GM12878 (cell line): ENCODE results near the gene BNIPL.

Experiments
- CBFB ChIP-seq: IDR thresholded peaks from 2 replicates; pipeline ENCODE4 v1.6.1; 2016; ENCODE audit warnings: antibody characterized with exemption, low read depth
- CHD2 ChIP-seq: IDR thresholded peaks from 2 replicates; pipeline ENCODE4 v1.6.1; 2011; ENCODE audit warnings: low read depth, low read length, improper control_type of control experiment, borderline replicate concordance
- CREM ChIP-seq: IDR thresholded peaks from 2 replicates; pipeline ENCODE4 v1.6.1; 2014; ENCODE audit warnings: antibody characterized with exemption, low read depth
- CTCF ChIP-seq, 3 experiments: IDR thresholded peaks in 2 of 3; conservative IDR thresholded peaks in 1 of 3; 2 replicates each; pipeline ENCODE4 v1.5.1; 2011; ENCODE audit warnings: low read depth in 3 of 3, low read length in 3 of 3, mild to moderate bottlenecking in 3 of 3, control low read depth in 2 of 3, moderate library complexity in 2 of 3, inconsistent platforms in 1 of 3, mixed read lengths in 1 of 3; ENCODE audit not compliant: control insufficient read depth in 2 of 3, insufficient read depth in 1 of 3; ENCODE audit errors: extremely low read depth in 1 of 3
- EZH2 ChIP-seq: IDR thresholded peaks from 2 replicates; pipeline ENCODE4 v1.6.1; 2012; ENCODE audit warnings: low read depth, mild to moderate bottlenecking, control low read depth, inconsistent platforms, low read length, borderline replicate concordance; ENCODE audit not compliant: control insufficient read depth
- IKZF1 ChIP-seq: fragments of 450-650 bp; conservative IDR thresholded peaks from 2 replicates; pipeline ENCODE4 v1.6.1; 2017; ENCODE audit warnings: antibody characterized with exemption, mild to moderate bottlenecking
- MYC ChIP-seq: IDR thresholded peaks from 2 replicates; pipeline ENCODE4 v1.6.1; 2011; ENCODE audit warnings: mild to moderate bottlenecking, low read length, moderate library complexity, inconsistent platforms; ENCODE audit not compliant: insufficient read depth, insufficient replicate concordance, insufficient read length, severe bottlenecking
- POLR2A ChIP-seq: IDR thresholded peaks from 2 replicates; pipeline ENCODE4 v1.6.1; 2011; ENCODE audit warnings: low read depth, mild to moderate bottlenecking, low read length
- POLR2AphosphoS5 ChIP-seq: IDR thresholded peaks from 2 replicates; pipeline ENCODE4 v1.6.1; 2011; ENCODE audit warnings: mild to moderate bottlenecking, low read length, inconsistent platforms
- SP1 ChIP-seq: IDR thresholded peaks from one replicate; pipeline ENCODE4 v1.6.1; 2011; ENCODE audit warnings: low read depth, low read length
- TAF1 ChIP-seq: IDR thresholded peaks from 2 replicates; pipeline ENCODE4 v1.6.1; 2011; ENCODE audit warnings: mild to moderate bottlenecking, low read depth, low read length, borderline replicate concordance
- TF ChIP-seq, protein P1 (sequence below): IDR thresholded peaks from 2 replicates; pipeline ENCODE4 v1.6.1; 2012; ENCODE audit warnings: mild to moderate bottlenecking, low read depth, low read length
- TF ChIP-seq, protein P2 (sequence below): fragments of 450-650 bp; IDR thresholded peaks from 2 replicates; pipeline ENCODE4 v1.6.1; 2017; ENCODE audit warnings: antibody characterized with exemption, mild to moderate bottlenecking, moderate library complexity
- TF ChIP-seq, protein P3 (sequence below): fragments of 450-650 bp; IDR thresholded peaks from 2 replicates; pipeline ENCODE4 v1.6.1; 2014; ENCODE audit warnings: mild to moderate bottlenecking

- TF ChIP-seq, protein P1, sequence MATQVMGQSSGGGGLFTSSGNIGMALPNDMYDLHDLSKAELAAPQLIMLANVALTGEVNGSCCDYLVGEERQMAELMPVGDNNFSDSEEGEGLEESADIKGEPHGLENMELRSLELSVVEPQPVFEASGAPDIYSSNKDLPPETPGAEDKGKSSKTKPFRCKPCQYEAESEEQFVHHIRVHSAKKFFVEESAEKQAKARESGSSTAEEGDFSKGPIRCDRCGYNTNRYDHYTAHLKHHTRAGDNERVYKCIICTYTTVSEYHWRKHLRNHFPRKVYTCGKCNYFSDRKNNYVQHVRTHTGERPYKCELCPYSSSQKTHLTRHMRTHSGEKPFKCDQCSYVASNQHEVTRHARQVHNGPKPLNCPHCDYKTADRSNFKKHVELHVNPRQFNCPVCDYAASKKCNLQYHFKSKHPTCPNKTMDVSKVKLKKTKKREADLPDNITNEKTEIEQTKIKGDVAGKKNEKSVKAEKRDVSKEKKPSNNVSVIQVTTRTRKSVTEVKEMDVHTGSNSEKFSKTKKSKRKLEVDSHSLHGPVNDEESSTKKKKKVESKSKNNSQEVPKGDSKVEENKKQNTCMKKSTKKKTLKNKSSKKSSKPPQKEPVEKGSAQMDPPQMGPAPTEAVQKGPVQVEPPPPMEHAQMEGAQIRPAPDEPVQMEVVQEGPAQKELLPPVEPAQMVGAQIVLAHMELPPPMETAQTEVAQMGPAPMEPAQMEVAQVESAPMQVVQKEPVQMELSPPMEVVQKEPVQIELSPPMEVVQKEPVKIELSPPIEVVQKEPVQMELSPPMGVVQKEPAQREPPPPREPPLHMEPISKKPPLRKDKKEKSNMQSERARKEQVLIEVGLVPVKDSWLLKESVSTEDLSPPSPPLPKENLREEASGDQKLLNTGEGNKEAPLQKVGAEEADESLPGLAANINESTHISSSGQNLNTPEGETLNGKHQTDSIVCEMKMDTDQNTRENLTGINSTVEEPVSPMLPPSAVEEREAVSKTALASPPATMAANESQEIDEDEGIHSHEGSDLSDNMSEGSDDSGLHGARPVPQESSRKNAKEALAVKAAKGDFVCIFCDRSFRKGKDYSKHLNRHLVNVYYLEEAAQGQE: no peak
- TF ChIP-seq, protein P2, sequence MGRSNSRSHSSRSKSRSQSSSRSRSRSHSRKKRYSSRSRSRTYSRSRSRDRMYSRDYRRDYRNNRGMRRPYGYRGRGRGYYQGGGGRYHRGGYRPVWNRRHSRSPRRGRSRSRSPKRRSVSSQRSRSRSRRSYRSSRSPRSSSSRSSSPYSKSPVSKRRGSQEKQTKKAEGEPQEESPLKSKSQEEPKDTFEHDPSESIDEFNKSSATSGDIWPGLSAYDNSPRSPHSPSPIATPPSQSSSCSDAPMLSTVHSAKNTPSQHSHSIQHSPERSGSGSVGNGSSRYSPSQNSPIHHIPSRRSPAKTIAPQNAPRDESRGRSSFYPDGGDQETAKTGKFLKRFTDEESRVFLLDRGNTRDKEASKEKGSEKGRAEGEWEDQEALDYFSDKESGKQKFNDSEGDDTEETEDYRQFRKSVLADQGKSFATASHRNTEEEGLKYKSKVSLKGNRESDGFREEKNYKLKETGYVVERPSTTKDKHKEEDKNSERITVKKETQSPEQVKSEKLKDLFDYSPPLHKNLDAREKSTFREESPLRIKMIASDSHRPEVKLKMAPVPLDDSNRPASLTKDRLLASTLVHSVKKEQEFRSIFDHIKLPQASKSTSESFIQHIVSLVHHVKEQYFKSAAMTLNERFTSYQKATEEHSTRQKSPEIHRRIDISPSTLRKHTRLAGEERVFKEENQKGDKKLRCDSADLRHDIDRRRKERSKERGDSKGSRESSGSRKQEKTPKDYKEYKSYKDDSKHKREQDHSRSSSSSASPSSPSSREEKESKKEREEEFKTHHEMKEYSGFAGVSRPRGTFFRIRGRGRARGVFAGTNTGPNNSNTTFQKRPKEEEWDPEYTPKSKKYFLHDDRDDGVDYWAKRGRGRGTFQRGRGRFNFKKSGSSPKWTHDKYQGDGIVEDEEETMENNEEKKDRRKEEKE: no peak
- TF ChIP-seq CBFB: no peak
- no peak for TF ChIP-seq EZH2
- TF ChIP-seq SP1: no peak
- TF ChIP-seq CHD2: no peak
- TF ChIP-seq POLR2A: no peak
- TF ChIP-seq CREM: no peak
- TF ChIP-seq CTCF (IDR thresholded peaks at IDR 0.05 in 2 of 3, conservative IDR thresholded peaks at IDR 0.05 in 1 of 3; ENCODE audit: control insufficient read depth in 2 of 3, extremely low read depth in 1 of 3, insufficient read depth in 1 of 3, low read depth in 3 of 3, low read length in 3 of 3): no peak
- no peak for TF ChIP-seq MYC
- TF ChIP-seq, protein P3, sequence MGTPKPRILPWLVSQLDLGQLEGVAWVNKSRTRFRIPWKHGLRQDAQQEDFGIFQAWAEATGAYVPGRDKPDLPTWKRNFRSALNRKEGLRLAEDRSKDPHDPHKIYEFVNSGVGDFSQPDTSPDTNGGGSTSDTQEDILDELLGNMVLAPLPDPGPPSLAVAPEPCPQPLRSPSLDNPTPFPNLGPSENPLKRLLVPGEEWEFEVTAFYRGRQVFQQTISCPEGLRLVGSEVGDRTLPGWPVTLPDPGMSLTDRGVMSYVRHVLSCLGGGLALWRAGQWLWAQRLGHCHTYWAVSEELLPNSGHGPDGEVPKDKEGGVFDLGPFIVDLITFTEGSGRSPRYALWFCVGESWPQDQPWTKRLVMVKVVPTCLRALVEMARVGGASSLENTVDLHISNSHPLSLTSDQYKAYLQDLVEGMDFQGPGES: no peak
- no peak for TF ChIP-seq POLR2AphosphoS5
- no peak for TF ChIP-seq TAF1
- no peak for TF ChIP-seq IKZF1
Measured at GRCh38 chr1:151037032-151037431, 646 bp downstream of the BNIPL start.
